Activated T-cell treated with anti-CD3 and anti-CD28 coated beads for 24 hours (primary cell): ENCODE data around the gene PLEK2.
"Not testable (repeated sequence)": the region's sequence is repeated elsewhere in the genome, so short reads cannot be mapped to it uniquely, and the experiment has no call there.

ENCODE experiments used
- DNase-seq: peaks from one replicate; pipeline ENCODE4 v3.0.0-alpha.2; 2020; ENCODE audit warnings: low read depth

Gene PLEK2

GRCh38 chr14:67428501-67429031 is 16.6 kb upstream of the PLEK2 start:
- DNase-seq, result no peak

GRCh38 chr14:67426983-67427606 is 15.1 kb upstream of the PLEK2 start:
- DNase-seq, result peak; percentile 62

GRCh38 chr14:67426161-67426560 is 14.2 kb upstream of the PLEK2 start:
- no peak for DNase-seq

- DNase-seq, result no peak
Observed at GRCh38 chr14:67425608-67426007, 13.6 kb upstream of the PLEK2 start.

- DNase-seq, result no peak
Observed at GRCh38 chr14:67424539-67424938, 12.6 kb upstream of the PLEK2 start.

- no peak for DNase-seq
Observed at GRCh38 chr14:67423424-67423823, 11.5 kb upstream of the PLEK2 start.

- no peak for DNase-seq
Observed at GRCh38 chr14:67421356-67422224, 9.6 kb upstream of the PLEK2 start.

GRCh38 chr14:67420102-67420739 is 8.3 kb upstream of the PLEK2 start:
- DNase-seq, result no peak

GRCh38 chr14:67418401-67419191 is 6.6 kb upstream of the PLEK2 start:
- no peak for DNase-seq

- DNase-seq, result no peak
Observed at GRCh38 chr14:67417633-67418032, 5.7 kb upstream of the PLEK2 start.

GRCh38 chr14:67416810-67417209 is 4.8 kb upstream of the PLEK2 start:
- no peak for DNase-seq

GRCh38 chr14:67416085-67416484 is 4.1 kb upstream of the PLEK2 start:
- no peak for DNase-seq

- DNase-seq, result not testable (repeated sequence)
Observed at GRCh38 chr14:67415610-67416009, 3.6 kb upstream of the PLEK2 start.

- peak; percentile 23 for DNase-seq
Observed at GRCh38 chr14:67413806-67414769, 2.1 kb upstream of the PLEK2 start.

- no peak for DNase-seq
Observed at GRCh38 chr14:67411370-67411769, 595 bp downstream of the PLEK2 start.

GRCh38 chr14:67410313-67410712 is 1.7 kb downstream of the PLEK2 start:
- DNase-seq, result no peak

- DNase-seq, result no peak
Observed at GRCh38 chr14:67409461-67409860, 2.5 kb downstream of the PLEK2 start.

- DNase-seq, result not testable (repeated sequence)
Observed at GRCh38 chr14:67408122-67408801, 3.7 kb downstream of the PLEK2 start.

- no peak for DNase-seq
Observed at GRCh38 chr14:67405771-67406170, 6.2 kb downstream of the PLEK2 start.

- DNase-seq, result no peak
Observed at GRCh38 chr14:67400434-67400833, 11.5 kb downstream of the PLEK2 start.
